DND-41 (cell line): ENCODE results near the gene GNAI2.
A peak's percentile ranks its signal among the peaks of the same experiment; 100 is the strongest.

Source experiments
- ATAC-seq: fragments of 200-7000 bp; cut with Tn5 transposase; 3 replicates; pipeline ENCODE4 v1.9.1; 2021; ENCODE audit warnings: low read depth; ENCODE audit not compliant: insufficient read depth
- DNase-seq: peaks from one replicate; pipeline ENCODE4 v3.0.0-alpha.2; 2020
- H2AFZ ChIP-seq: 2 replicates; pipeline ENCODE4 v1.6.0; 2012; ENCODE audit warnings: low read depth, low read length
- H3K27ac ChIP-seq: 2 replicates; pipeline ENCODE4 v1.5.1; 2012; ENCODE audit warnings: low read length, inconsistent platforms
- H3K27me3 ChIP-seq: fragments of 200-600 bp; sonication (generic); 2 replicates; pipeline ENCODE4 v1.6.0; 2012; ENCODE audit warnings: low read length, mild to moderate bottlenecking, inconsistent platforms; ENCODE audit not compliant: insufficient read depth, poor library complexity
- H3K36me3 ChIP-seq: 2 replicates; pipeline ENCODE4 v1.5.1; 2012; ENCODE audit warnings: low read length, inconsistent platforms; ENCODE audit not compliant: insufficient read depth
- H3K4me1 ChIP-seq: 2 replicates; pipeline ENCODE4 v1.5.1; 2012; ENCODE audit warnings: mild to moderate bottlenecking, low read length; ENCODE audit not compliant: insufficient read depth
- H3K4me2 ChIP-seq: 2 replicates; pipeline ENCODE4 v1.6.0; 2012; ENCODE audit warnings: mild to moderate bottlenecking, moderate library complexity, low read length, inconsistent platforms; ENCODE audit not compliant: insufficient read depth
- H3K4me3 ChIP-seq, 2 experiments: fragments of 200-600 bp in 1 of 2; shearing (Covaris generic) in 1 of 2; 2 replicates each; pipeline ENCODE4 v1.5.1; 2012 to 2016; ENCODE audit warnings: inconsistent platforms in 2 of 2, low read length in 2 of 2, mild to moderate bottlenecking in 2 of 2, low read depth in 1 of 2, moderate library complexity in 1 of 2
- H3K79me2 ChIP-seq: 2 replicates; pipeline ENCODE4 v1.6.0; 2012; ENCODE audit warnings: low read length, inconsistent platforms; ENCODE audit not compliant: insufficient read depth
- H3K9ac ChIP-seq: 2 replicates; pipeline ENCODE4 v1.6.0; 2012; ENCODE audit warnings: low read depth, mild to moderate bottlenecking, inconsistent platforms, low read length, moderate library complexity
- H3K9me3 ChIP-seq: 2 replicates; pipeline ENCODE4 v1.5.1; 2012; ENCODE audit warnings: low read length, moderate library complexity, mild to moderate bottlenecking, inconsistent platforms; ENCODE audit not compliant: insufficient read depth, severe bottlenecking
- H4K20me1 ChIP-seq: 2 replicates; pipeline ENCODE4 v1.6.0; 2012; ENCODE audit warnings: low read length; ENCODE audit not compliant: insufficient read depth
- EZH2 ChIP-seq: IDR thresholded peaks from 3 replicates; pipeline ENCODE4 v1.6.1; 2012; ENCODE audit warnings: borderline replicate concordance, low read depth, mild to moderate bottlenecking, moderate library complexity, low read length, inconsistent platforms; ENCODE audit not compliant: severe bottlenecking
- TF ChIP-seq, protein P1 (sequence below): IDR thresholded peaks from 2 replicates; pipeline ENCODE4 v1.5.1; 2012; ENCODE audit warnings: borderline replicate concordance, low read length, moderate library complexity, mild to moderate bottlenecking; ENCODE audit not compliant: poor library complexity, severe bottlenecking; ENCODE audit errors: extremely low read depth

GNAI2 gene

DNA sequence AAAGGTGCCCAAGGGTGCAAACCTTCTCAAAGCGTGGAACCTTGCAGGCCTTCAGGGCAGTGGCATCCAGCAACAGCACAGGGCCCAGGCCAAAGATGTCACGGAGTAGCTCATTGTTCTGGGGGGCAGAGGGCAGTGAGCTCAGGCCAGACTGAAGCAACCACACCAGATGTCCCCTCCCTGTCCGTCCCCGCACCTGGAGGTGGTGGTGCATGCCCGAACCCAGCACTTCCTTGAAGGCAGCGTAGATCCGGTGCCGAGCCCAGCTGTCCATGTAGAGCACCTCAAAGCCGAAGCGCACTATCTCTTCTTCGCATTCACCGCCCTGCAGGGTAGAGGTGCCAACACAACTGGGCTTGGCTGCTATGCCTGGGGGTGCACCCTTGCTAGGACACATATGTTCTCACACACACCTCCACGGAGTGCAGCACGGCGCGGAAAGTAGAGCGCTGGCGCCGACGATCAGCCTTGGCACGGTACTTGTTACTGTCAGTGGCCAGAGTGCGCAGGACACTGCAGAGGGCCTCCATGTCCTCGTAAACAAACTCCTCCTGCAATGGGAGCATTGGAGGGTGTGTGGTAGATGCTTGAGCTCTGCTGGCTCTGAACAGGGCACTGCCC, 52.5 kb downstream of the GNAI2 start:
- H3K4me1 ChIP-seq = peaks cover 31% of the 10 kb centered on the region
- H3K27ac ChIP-seq = no peak overlapping the region
- H3K9me3 ChIP-seq = no peaks in the 10 kb centered on the region
- no peak overlapping the region for H3K4me2 ChIP-seq
- no peak for ATAC-seq
- TF ChIP-seq, protein P1, sequence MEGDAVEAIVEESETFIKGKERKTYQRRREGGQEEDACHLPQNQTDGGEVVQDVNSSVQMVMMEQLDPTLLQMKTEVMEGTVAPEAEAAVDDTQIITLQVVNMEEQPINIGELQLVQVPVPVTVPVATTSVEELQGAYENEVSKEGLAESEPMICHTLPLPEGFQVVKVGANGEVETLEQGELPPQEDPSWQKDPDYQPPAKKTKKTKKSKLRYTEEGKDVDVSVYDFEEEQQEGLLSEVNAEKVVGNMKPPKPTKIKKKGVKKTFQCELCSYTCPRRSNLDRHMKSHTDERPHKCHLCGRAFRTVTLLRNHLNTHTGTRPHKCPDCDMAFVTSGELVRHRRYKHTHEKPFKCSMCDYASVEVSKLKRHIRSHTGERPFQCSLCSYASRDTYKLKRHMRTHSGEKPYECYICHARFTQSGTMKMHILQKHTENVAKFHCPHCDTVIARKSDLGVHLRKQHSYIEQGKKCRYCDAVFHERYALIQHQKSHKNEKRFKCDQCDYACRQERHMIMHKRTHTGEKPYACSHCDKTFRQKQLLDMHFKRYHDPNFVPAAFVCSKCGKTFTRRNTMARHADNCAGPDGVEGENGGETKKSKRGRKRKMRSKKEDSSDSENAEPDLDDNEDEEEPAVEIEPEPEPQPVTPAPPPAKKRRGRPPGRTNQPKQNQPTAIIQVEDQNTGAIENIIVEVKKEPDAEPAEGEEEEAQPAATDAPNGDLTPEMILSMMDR = no peak
- TF ChIP-seq EZH2 = no peak
- no peak overlapping the region for H2AFZ ChIP-seq
- H3K4me3 ChIP-seq = no peak overlapping the region
- H3K9ac ChIP-seq = no peak overlapping the region
- no peak for DNase-seq
- peaks cover 26% of the 10 kb centered on the region; the same call in 1 of the 2 replicates for H4K20me1 ChIP-seq
- H3K36me3 ChIP-seq = peaks cover 46% of the 10 kb centered on the region
- peaks cover 28% of the 10 kb centered on the region for H3K79me2 ChIP-seq
- H3K27me3 ChIP-seq = no peaks in the 10 kb centered on the region

DNA sequence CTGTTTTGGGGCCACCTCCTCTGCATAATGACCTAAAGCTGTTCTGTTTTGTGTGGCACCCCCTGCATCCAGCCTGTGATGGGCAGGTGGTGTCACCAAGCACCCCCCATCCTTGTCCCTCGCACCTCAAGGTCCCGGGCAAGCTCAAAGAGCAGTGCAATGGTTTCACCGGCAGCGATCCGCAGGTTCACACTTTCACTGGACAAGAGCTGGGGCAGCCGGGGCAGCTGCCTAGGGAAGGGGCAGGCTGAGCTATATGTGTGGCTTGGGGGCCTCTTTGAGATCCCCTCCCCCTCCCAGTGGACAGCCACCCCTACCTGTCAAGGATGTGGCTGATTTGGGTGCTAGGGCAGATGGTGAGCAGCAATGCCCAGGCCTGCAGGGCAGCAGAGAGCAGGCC, 53.1 kb downstream of the GNAI2 start:
- Histone ChIP-seq H3K27me3 (no peaks in the 10 kb centered on the region), H3K27ac (no peak overlapping the region), H3K4me2 (no peak overlapping the region), H3K9me3 (no peaks in the 10 kb centered on the region), H3K4me1 (peaks cover 33% of the 10 kb centered on the region), H4K20me1 (peaks cover 26% of the 10 kb centered on the region; the same call in 1 of the 2 replicates), H3K79me2 (peaks cover 28% of the 10 kb centered on the region), H3K36me3 (peaks cover 46% of the 10 kb centered on the region), H2AFZ (no peak overlapping the region), H3K4me3 (no peak overlapping the region), H3K9ac (no peak overlapping the region)
- no peak for TF ChIP-seq EZH2
- TF ChIP-seq, protein P1 = no peak
- ATAC-seq = no peak
- no peak for DNase-seq

DNA sequence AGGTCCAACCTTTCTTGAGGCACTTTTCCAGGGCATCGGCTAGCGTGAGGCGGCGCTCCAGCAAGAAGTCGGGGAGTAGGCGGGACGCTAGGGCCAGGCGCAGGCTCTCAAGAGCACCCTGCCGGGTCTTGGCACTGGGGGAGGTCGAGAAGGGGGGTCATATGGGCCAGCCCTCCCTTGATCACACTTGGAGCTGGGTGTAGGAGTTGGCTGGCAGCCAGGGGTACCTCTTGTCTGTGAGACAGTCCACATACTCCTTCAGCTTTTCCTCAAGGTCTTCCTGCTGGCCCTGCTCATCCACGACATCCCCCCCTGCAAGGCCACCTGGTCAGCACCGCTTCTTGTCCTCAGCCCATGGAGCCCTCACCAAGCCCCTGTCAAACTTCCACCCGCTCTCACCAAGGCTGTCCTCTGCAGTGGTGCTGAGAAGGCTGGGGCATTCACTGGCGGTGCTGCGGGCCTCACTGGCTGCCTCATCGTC, 54.2 kb downstream of the GNAI2 start:
- Histone ChIP-seq H4K20me1 (peaks cover 26% of the 10 kb centered on the region; the same call in 1 of the 2 replicates), H3K4me2 (peak overlapping the region; percentile 95; the same call in 1 of the 2 replicates), H2AFZ (no peak overlapping the region), H3K36me3 (peaks cover 46% of the 10 kb centered on the region), H3K4me3 (peak overlapping the region in 1 of 2 experiments; percentile 98; a peak in 1 of 4 replicates), H3K27me3 (no peaks in the 10 kb centered on the region), H3K4me1 (peaks cover 33% of the 10 kb centered on the region), H3K9me3 (no peaks in the 10 kb centered on the region), H3K27ac (no peak overlapping the region), H3K79me2 (peaks cover 28% of the 10 kb centered on the region), H3K9ac (peak overlapping the region; percentile 86)
- ATAC-seq = no peak
- DNase-seq = no peak
- TF ChIP-seq, protein P1 = no peak
- no peak for TF ChIP-seq EZH2
